ENCODE results near the gene CACNA1I.

The CACNA1I gene

GRCh38 chr22:39651053-39651996 is 80.8 kb downstream of the CACNA1I start:
- ATAC-seq, result no peak

GRCh38 chr22:39652990-39653786 is 82.6 kb downstream of the CACNA1I start:
- ATAC-seq, result no peak

GRCh38 chr22:39653787-39654077 is 83.2 kb downstream of the CACNA1I start:
- no peak for ATAC-seq

GRCh38 chr22:39654131-39654926 is 83.8 kb downstream of the CACNA1I start:
- ATAC-seq, result no peak

GRCh38 chr22:39655004-39655579 is 84.5 kb downstream of the CACNA1I start:
- no peak for ATAC-seq

- no peak for ATAC-seq
Observed at GRCh38 chr22:39655831-39656230, 85.3 kb downstream of the CACNA1I start.

GRCh38 chr22:39656495-39657490 is 86.2 kb downstream of the CACNA1I start:
- ATAC-seq, result no peak

- no peak for ATAC-seq
Observed at GRCh38 chr22:39658367-39658766, 87.8 kb downstream of the CACNA1I start.

- no peak for ATAC-seq
Observed at GRCh38 chr22:39658806-39659463, 88.4 kb downstream of the CACNA1I start.

GRCh38 chr22:39661501-39661841 is 90.9 kb downstream of the CACNA1I start:
- no peak for ATAC-seq

GRCh38 chr22:39661842-39662685 is 91.5 kb downstream of the CACNA1I start:
- peak; percentile 59 to 67 for ATAC-seq

- ATAC-seq, result no peak
Observed at GRCh38 chr22:39662686-39663052, 92.1 kb downstream of the CACNA1I start.

- ATAC-seq, result no peak
Observed at GRCh38 chr22:39663751-39664150, 93.2 kb downstream of the CACNA1I start.

- ATAC-seq, result no peak
Observed at GRCh38 chr22:39664485-39665200, 94.1 kb downstream of the CACNA1I start.

- ATAC-seq, result no peak
Observed at GRCh38 chr22:39665229-39665628, 94.7 kb downstream of the CACNA1I start.

GRCh38 chr22:39665661-39666431 is 95.3 kb downstream of the CACNA1I start:
- ATAC-seq, result no peak

- no peak for ATAC-seq
Observed at GRCh38 chr22:39666495-39666894, 95.9 kb downstream of the CACNA1I start.

GRCh38 chr22:39666926-39667325 is 96.4 kb downstream of the CACNA1I start:
- no peak for ATAC-seq

GRCh38 chr22:39669432-39669831 is 98.9 kb downstream of the CACNA1I start:
- ATAC-seq, result no peak
